Neural cell (in vitro differentiated cells): ENCODE results near the gene SV2B.

Source experiments
- EZH2 ChIP-seq: fragments of 200-600, 300-800 bp; shearing (Covaris generic), sonication (generic); IDR thresholded peaks from 2 replicates; pipeline ENCODE4 v1.6.1; 2014; ENCODE audit warnings: antibody characterized with exemption, low read length, borderline replicate concordance, mild to moderate bottlenecking; ENCODE audit not compliant: insufficient read depth, poor library complexity, severe bottlenecking
- MXI1 ChIP-seq: fragments of 450-650 bp; conservative IDR thresholded peaks from 2 replicates; pipeline ENCODE4 v1.6.1; 2014; ENCODE audit warnings: antibody characterized with exemption, mild to moderate bottlenecking; ENCODE audit not compliant: poor library complexity, severe bottlenecking
- POLR2AphosphoS5 ChIP-seq: IDR thresholded peaks from 2 replicates; pipeline ENCODE4 v1.6.1; 2012
- REST ChIP-seq: IDR thresholded peaks from 2 replicates; pipeline ENCODE4 v1.6.1; 2012; ENCODE audit warnings: borderline replicate concordance
- TF ChIP-seq, protein P1 (sequence below): fragments of 450-650 bp; IDR thresholded peaks from 2 replicates; pipeline ENCODE4 v1.5.1; 2014; ENCODE audit warnings: antibody characterized with exemption, mild to moderate bottlenecking, moderate library complexity; ENCODE audit not compliant: poor library complexity, severe bottlenecking

DNA sequence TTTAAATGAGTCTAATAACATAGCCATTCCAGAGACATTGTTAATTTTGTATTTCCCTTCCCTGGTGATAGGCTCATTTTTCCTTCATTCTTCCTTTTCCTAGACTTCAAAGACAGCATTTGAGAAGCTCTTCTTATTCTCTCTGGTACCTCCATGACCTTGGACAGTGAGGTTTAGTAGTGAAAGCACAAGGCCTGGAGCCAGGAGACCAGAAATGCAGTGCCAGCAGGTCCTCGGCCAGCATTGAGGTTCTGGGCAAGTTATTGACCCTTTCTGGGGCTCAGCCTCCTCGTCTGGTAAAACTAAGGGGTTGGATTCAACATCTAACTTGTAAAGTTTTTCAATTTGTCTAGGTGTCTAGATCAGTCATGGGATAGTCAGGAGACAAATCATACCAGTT lies 146.9 kb downstream of the SV2B start:
- TF ChIP-seq REST, result no peak
- TF ChIP-seq, protein P1, sequence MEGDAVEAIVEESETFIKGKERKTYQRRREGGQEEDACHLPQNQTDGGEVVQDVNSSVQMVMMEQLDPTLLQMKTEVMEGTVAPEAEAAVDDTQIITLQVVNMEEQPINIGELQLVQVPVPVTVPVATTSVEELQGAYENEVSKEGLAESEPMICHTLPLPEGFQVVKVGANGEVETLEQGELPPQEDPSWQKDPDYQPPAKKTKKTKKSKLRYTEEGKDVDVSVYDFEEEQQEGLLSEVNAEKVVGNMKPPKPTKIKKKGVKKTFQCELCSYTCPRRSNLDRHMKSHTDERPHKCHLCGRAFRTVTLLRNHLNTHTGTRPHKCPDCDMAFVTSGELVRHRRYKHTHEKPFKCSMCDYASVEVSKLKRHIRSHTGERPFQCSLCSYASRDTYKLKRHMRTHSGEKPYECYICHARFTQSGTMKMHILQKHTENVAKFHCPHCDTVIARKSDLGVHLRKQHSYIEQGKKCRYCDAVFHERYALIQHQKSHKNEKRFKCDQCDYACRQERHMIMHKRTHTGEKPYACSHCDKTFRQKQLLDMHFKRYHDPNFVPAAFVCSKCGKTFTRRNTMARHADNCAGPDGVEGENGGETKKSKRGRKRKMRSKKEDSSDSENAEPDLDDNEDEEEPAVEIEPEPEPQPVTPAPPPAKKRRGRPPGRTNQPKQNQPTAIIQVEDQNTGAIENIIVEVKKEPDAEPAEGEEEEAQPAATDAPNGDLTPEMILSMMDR, result no peak
- TF ChIP-seq EZH2, result no peak
- TF ChIP-seq MXI1, result no peak
- TF ChIP-seq POLR2AphosphoS5, result no peak
